A673 (cell line): Measurements from ENCODE around the gene RAG2.

ENCODE experiments used
- CTCF ChIP-seq: fragments of 300-800, 200-600 bp; sonication (generic); conservative IDR thresholded peaks from 2 replicates; pipeline ENCODE4 v1.5.1; 2017; ENCODE audit warnings: low read depth, mild to moderate bottlenecking, antibody characterized with exemption, low read length, moderate library complexity, mixed read lengths
- EZH2 ChIP-seq: fragments of 200-600 bp; sonication (generic); IDR thresholded peaks from 2 replicates; pipeline ENCODE4 v1.6.1; 2017; ENCODE audit warnings: borderline replicate concordance, low read depth, mild to moderate bottlenecking, mixed read lengths, antibody characterized with exemption, low read length; ENCODE audit not compliant: poor library complexity, severe bottlenecking

- TF ChIP-seq CTCF (no peak), EZH2 (no peak)
Measured at GRCh38 chr11:36586543-36586942, 11.5 kb downstream of the RAG2 start.
